Activated CD4-positive, alpha-beta T cell treated with anti-CD3 and anti-CD28 coated beads, Interleukin-2, amount 50 U/mL, for 1 hour (primary cell): ENCODE measurements around the gene CHST8.
"Not testable (repeated sequence)": the region's sequence is repeated elsewhere in the genome, so short reads cannot be mapped to it uniquely, and the experiment has no call there.

ENCODE experiments used
- DNase-seq: peaks from one replicate; pipeline ENCODE4 v3.0.0-alpha.2; 2020

Gene CHST8

GRCh38 chr19:33818411-33818810 lies 196.7 kb downstream of the CHST8 start:
- DNase-seq, result no peak

GRCh38 chr19:33819078-33819477 lies 197.3 kb downstream of the CHST8 start:
- not testable (repeated sequence) for DNase-seq

- DNase-seq, result no peak
Measured at GRCh38 chr19:33819506-33819879, 197.7 kb downstream of the CHST8 start.

GRCh38 chr19:33819880-33820781 lies 198.4 kb downstream of the CHST8 start:
- peak; percentile 47 for DNase-seq

- DNase-seq, result no peak
Measured at GRCh38 chr19:33821871-33822270, 200.1 kb downstream of the CHST8 start.
